A549 (cell line): Measurements from ENCODE around the gene NEK5. TPM values are rescaled to one million over a fixed set of nuclear protein-coding genes. Genes with fewer than 3 reads are reported as not detected.

ENCODE experiments used
- ATAC-seq, 2 experiments: fragments of 200-7000 bp in 1 of 2; fragments of >200 bp in 1 of 2; cut with Nextera tagmentation in 1 of 2; cut with Tn5 transposase in 1 of 2; 3 replicates each; pipeline versions ENCODE4 v1.8.0 to v1.9.1; 2018 to 2020; ENCODE audit warnings: mild to moderate bottlenecking in 1 of 2, moderate library complexity in 1 of 2
- CTCF ChIA-PET: fragments of 300-600 bp; sonication (Branson Sonifier 250); formaldehyde crosslinking; extraction: SDS; loops from one replicate; lab custom pipeline; 2021; ENCODE audit warnings: antibody characterized with exemption, inconsistent platforms; lab: Yijun Ruan, JAX
- POLR2A ChIA-PET: fragments of 350-600 bp; formaldehyde crosslinking; extraction: SDS; loops from one replicate; lab custom pipeline; 2021; ENCODE audit warnings: antibody characterized with exemption, inconsistent platforms; lab: Yijun Ruan, JAX
- DNase-seq, 2 experiments: peaks; one replicate each; pipeline versions ENCODE4 v3.0.0 to v3.0.0-alpha.2; 2011 to 2016; ENCODE audit warnings: low read depth in 1 of 2, low spot score in 1 of 2
- FAIRE-seq: peaks from 2 replicates; lab custom pipeline; 2011; peaks lifted over from hg19 to GRCh38; lab: Jason Lieb, UNC
- H3K27ac ChIP-seq, 2 experiments: fragments of >200 bp; sonication (Bioruptor Twin); formaldehyde crosslinking; 3 replicates each; pipeline ENCODE4 v1.5.1; 2016 to 2017
- H3K4me1 ChIP-seq: fragments of >200 bp; sonication (Bioruptor Twin); formaldehyde crosslinking; 3 replicates; pipeline ENCODE4 v1.6.1; 2016
- H3K4me2 ChIP-seq: fragments of >200 bp; sonication (Bioruptor Twin); formaldehyde crosslinking; 3 replicates; pipeline ENCODE4 v1.6.1; 2016
- H3K4me3 ChIP-seq: fragments of >200 bp; sonication (Bioruptor Twin); formaldehyde crosslinking; 3 replicates; pipeline ENCODE4 v1.5.1; 2016
- H3K9me3 ChIP-seq: fragments of >200 bp; sonication (Bioruptor Twin); formaldehyde crosslinking; 3 replicates; pipeline ENCODE4 v1.6.1; 2016
- CBX2 ChIP-seq: fragments of 200-600 bp; sonication (generic); IDR thresholded peaks from 2 replicates; pipeline ENCODE4 v1.6.1; 2016; ENCODE audit warnings: low read depth, mild to moderate bottlenecking, borderline replicate concordance
- CHD4 ChIP-seq: fragments of 200-600 bp; sonication (generic); IDR thresholded peaks from 2 replicates; pipeline ENCODE4 v1.6.1; 2016; ENCODE audit warnings: antibody characterized with exemption, mild to moderate bottlenecking, borderline replicate concordance
- EHF ChIP-seq: fragments of 250-450 bp; sonication (Bioruptor Pico); IDR thresholded peaks from 2 replicates; pipeline ENCODE4 v1.5.0; 2020; ENCODE audit warnings: mild to moderate bottlenecking
- FOXS1 ChIP-seq: fragments of 250-450 bp; sonication (Bioruptor Pico); IDR thresholded peaks from 2 replicates; pipeline ENCODE4 v1.5.0; 2020; ENCODE audit warnings: mild to moderate bottlenecking, moderate library complexity
- HDAC2 ChIP-seq: fragments of 200-600 bp; sonication (generic); IDR thresholded peaks from 2 replicates; pipeline ENCODE4 v1.6.1; 2016
- HOXA7 ChIP-seq: fragments of 250-450 bp; sonication (Bioruptor Pico); IDR thresholded peaks from 2 replicates; pipeline ENCODE4 v1.5.0; 2020; ENCODE audit warnings: mild to moderate bottlenecking, moderate library complexity
- HOXB13 ChIP-seq: fragments of 250-450 bp; sonication (Bioruptor Pico); IDR thresholded peaks from 2 replicates; pipeline ENCODE4 v1.5.0; 2020; ENCODE audit warnings: low read depth, mild to moderate bottlenecking, moderate library complexity
- HOXB5 ChIP-seq: fragments of 250-450 bp; sonication (Bioruptor Pico); IDR thresholded peaks from 2 replicates; pipeline ENCODE4 v1.5.0; 2020; ENCODE audit warnings: mild to moderate bottlenecking, moderate library complexity
- JUN ChIP-seq, 2 experiments: fragments of >200 bp; sonication (Bioruptor Twin); formaldehyde crosslinking; IDR thresholded peaks; 2 replicates in 1 of 2; 3 replicates in 1 of 2; pipeline ENCODE4 v1.6.1; 2016 to 2017
- KDM5A ChIP-seq: fragments of 200-600 bp; sonication (generic); IDR thresholded peaks from 2 replicates; pipeline ENCODE4 v1.6.1; 2016; ENCODE audit warnings: antibody characterized with exemption, mild to moderate bottlenecking
- MAFK ChIP-seq: fragments of 450-650 bp; IDR thresholded peaks from 2 replicates; pipeline ENCODE4 v1.6.1; 2014; ENCODE audit not compliant: partially characterized antibody
- NPAS2 ChIP-seq: fragments of 250-450 bp; sonication (Bioruptor Pico); IDR thresholded peaks from 2 replicates; pipeline ENCODE4 v1.8.0; 2022; ENCODE audit warnings: mild to moderate bottlenecking, moderate library complexity, borderline replicate concordance
- PHF8 ChIP-seq: fragments of 200-600 bp; sonication (generic); IDR thresholded peaks from 2 replicates; pipeline ENCODE4 v1.6.1; 2016; ENCODE audit warnings: low read depth, mild to moderate bottlenecking, antibody characterized with exemption, moderate library complexity, borderline replicate concordance
- POLR2A ChIP-seq: IDR thresholded peaks from 2 replicates; pipeline ENCODE4 v1.6.1; 2012; ENCODE audit warnings: mild to moderate bottlenecking, low read length
- POLR2AphosphoS2 ChIP-seq: conservative IDR thresholded peaks from 2 replicates; pipeline ENCODE4 v1.6.1; 2012; ENCODE audit warnings: low read length, improper control_type of control experiment, inconsistent platforms
- RARB ChIP-seq: fragments of 250-450 bp; sonication (Bioruptor Pico); IDR thresholded peaks from 2 replicates; pipeline ENCODE4 v1.8.0; 2021; ENCODE audit warnings: mild to moderate bottlenecking, moderate library complexity
- RFX5 ChIP-seq: fragments of 450-650 bp; IDR thresholded peaks from 2 replicates; pipeline ENCODE4 v1.7.1; 2014; ENCODE audit warnings: antibody characterized with exemption, mild to moderate bottlenecking, moderate library complexity
- RNF2 ChIP-seq: fragments of 200-600 bp; sonication (generic); IDR thresholded peaks from 2 replicates; pipeline ENCODE4 v1.6.1; 2016; ENCODE audit warnings: low read depth, mild to moderate bottlenecking, antibody characterized with exemption, moderate library complexity, borderline replicate concordance
- TFCP2L1 ChIP-seq: fragments of 250-450 bp; sonication (Bioruptor Pico); IDR thresholded peaks from 2 replicates; pipeline ENCODE4 v1.5.0; 2021; ENCODE audit warnings: mild to moderate bottlenecking
- TP53 ChIP-seq: fragments of 250-450 bp; sonication (Bioruptor Pico); IDR thresholded peaks from 2 replicates; pipeline ENCODE4 v1.5.0; 2021; ENCODE audit warnings: mild to moderate bottlenecking, moderate library complexity
- WGBS: methylation state at CpG from one replicate; pipeline ENCODE4 v1.1.6; 2017; ENCODE audit errors: missing lambda C conversion rate; 5-methylcytosine and 5-hydroxymethylcytosine counted together
- polyA plus RNA-seq, 4 experiments: library from polyadenylated mRNA; depleted of rRNA in 3 of 4; stranded (reverse); fragments of >200 nt; fragmentation: RNase III in 1 of 4; extraction: RNeasy Plus Mini Kit Qiagen cat#74134 plus additional on column Dnase treatment in 1 of 4; gene quantifications; 2 replicates in 3 of 4; 3 replicates in 1 of 4; pipeline ENCODE4 v1.2.3, GENCODE V29; 2011 to 2017
- TF ChIP-seq, protein P1 (sequence below): fragments of 200-600 bp; sonication (generic); IDR thresholded peaks from 2 replicates; pipeline ENCODE4 v1.6.1; 2016; ENCODE audit warnings: antibody characterized with exemption, mild to moderate bottlenecking, moderate library complexity
- TF ChIP-seq, protein P2 (sequence below): IDR thresholded peaks from 2 replicates; pipeline ENCODE4 v1.6.1; 2012
- TF ChIP-seq, protein P3 (sequence below): fragments of 250-450 bp; sonication (Bioruptor Pico); IDR thresholded peaks from 2 replicates; pipeline ENCODE4 v1.5.0; 2020; ENCODE audit warnings: low read depth, mild to moderate bottlenecking, moderate library complexity
- TF ChIP-seq, protein P4 (sequence below): fragments of 150-350 bp; IDR thresholded peaks from 2 replicates; pipeline ENCODE4 v1.6.1; 2014; ENCODE audit warnings: low read depth, mild to moderate bottlenecking, low read length
- TF ChIP-seq, protein P5 (sequence below): fragments of 450-650 bp; IDR thresholded peaks from 2 replicates; pipeline ENCODE4 v1.6.1; 2014; ENCODE audit warnings: antibody characterized with exemption
- TF ChIP-seq, protein P6 (sequence below): fragments of >200 bp; sonication (Bioruptor Twin); formaldehyde crosslinking; IDR thresholded peaks from 2 replicates; pipeline ENCODE4 v1.6.1; 2016

Gene NEK5
- polyA plus RNA-seq, 2 of the 4 experiments (the other 2 are of a cell fraction) = 0.08 to 0.23 TPM

DNA sequence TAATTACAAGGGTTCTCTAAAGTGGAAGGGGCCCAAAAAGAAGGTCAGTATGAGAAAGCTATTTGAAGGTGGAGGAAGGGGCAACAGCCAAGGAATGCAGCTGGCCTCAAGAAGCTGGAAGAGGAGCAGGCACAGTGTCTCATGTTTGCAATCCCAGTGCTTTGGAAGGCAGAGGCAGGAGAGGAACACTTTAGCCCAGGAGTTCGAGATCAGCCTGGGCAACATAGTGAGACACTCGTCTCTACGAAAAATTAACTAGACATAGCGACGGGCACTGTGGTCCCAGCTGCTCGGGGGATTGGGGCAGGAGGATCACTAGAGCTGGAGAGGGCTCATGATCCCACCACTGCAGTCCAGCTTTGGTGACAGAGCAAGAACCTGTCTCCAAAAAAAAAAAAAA, 31.2 kb upstream of the NEK5 start (continued):
- TF ChIP-seq TP53 (CRISPR knock-in tag) (no peak), HOXA7 (CRISPR knock-in tag) (no peak), RARB (CRISPR knock-in tag) (no peak), TFCP2L1 (CRISPR knock-in tag) (no peak), RFX5 (no peak)
- TF ChIP-seq, protein P1, sequence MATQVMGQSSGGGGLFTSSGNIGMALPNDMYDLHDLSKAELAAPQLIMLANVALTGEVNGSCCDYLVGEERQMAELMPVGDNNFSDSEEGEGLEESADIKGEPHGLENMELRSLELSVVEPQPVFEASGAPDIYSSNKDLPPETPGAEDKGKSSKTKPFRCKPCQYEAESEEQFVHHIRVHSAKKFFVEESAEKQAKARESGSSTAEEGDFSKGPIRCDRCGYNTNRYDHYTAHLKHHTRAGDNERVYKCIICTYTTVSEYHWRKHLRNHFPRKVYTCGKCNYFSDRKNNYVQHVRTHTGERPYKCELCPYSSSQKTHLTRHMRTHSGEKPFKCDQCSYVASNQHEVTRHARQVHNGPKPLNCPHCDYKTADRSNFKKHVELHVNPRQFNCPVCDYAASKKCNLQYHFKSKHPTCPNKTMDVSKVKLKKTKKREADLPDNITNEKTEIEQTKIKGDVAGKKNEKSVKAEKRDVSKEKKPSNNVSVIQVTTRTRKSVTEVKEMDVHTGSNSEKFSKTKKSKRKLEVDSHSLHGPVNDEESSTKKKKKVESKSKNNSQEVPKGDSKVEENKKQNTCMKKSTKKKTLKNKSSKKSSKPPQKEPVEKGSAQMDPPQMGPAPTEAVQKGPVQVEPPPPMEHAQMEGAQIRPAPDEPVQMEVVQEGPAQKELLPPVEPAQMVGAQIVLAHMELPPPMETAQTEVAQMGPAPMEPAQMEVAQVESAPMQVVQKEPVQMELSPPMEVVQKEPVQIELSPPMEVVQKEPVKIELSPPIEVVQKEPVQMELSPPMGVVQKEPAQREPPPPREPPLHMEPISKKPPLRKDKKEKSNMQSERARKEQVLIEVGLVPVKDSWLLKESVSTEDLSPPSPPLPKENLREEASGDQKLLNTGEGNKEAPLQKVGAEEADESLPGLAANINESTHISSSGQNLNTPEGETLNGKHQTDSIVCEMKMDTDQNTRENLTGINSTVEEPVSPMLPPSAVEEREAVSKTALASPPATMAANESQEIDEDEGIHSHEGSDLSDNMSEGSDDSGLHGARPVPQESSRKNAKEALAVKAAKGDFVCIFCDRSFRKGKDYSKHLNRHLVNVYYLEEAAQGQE = no peak

DNA sequence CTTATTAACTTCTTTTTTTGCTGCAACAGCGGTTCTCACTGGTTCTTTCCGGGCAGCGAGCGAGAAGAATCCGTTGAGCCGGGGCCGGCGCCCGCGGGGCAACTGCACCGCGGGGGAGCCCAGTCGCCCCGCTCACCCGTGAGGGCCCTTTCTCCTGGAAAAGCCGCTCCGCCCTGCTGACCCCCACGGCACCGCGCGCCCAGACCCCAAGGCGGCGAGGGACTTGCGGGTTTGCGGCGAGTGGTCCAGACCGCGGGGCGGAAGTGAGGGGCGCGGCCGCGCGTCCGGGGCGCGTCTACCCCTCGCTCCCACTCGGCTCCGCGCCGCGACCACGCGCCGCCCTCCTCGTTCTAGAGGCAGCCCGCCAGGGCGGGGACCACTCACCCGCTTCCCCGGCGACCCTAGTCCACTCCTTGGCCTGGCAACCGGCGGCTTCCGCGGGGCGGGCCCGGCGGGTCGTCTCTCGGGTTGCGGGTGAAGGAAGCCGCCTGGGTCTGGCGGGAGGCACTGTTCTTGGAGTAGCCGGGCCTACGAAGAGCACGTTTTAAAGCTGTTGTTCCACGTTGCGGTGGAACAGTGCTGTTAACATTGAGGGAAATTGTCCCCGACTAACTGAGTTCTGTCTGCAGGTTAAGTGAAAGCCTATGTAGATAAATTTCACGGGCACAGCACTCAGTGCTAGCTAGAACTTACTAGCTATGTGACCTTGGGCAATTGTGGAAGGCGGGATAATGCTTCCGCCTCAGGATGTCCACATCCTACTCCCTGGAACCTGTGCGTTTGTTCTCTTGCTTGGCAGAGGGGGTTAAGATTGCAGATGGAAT, 30.5 kb upstream of the NEK5 start, which contains the start of gene NEK3:
TSS of gene NEK3 (minus strand) at position 439 of the 824 bp plus-strand sequence. CDS start 3,406 bp downstream, outside the sequence.
- no peak for FAIRE-seq
- Histone ChIP-seq H3K9me3 (no peaks in the 10 kb centered on the region), H3K27ac (peak within 1 kb of the TSS; percentile 74 to 99), H3K4me3 (peak within 1 kb of the TSS; percentile 66), H3K4me2 (peak within 1 kb of the TSS; percentile 79), H3K4me1 (peaks cover 5% of the 10 kb centered on the region; the same call in 2 of the 3 replicates)
- 32% methylated on average over 10 of the region's 74 CpGs for WGBS
- peak; percentile 42 to 75 for DNase-seq
- ChIA-PET CTCF (interaction anchor here (0.5 to 0.9 kb wide), 3 partner anchors 43 to 301 kb away, joined by 3 read pairs; no protein-coding TSS in a partner anchor), POLR2A (interaction anchor here (0.6 kb wide), 1 partner anchor 357 kb away, joined by 3 read pairs; no protein-coding TSS in a partner anchor)
- ATAC-seq = peak; percentile 96 to 97
- TF ChIP-seq, protein P2, sequence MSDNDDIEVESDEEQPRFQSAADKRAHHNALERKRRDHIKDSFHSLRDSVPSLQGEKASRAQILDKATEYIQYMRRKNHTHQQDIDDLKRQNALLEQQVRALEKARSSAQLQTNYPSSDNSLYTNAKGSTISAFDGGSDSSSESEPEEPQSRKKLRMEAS = peak; percentile 98
- TF ChIP-seq PHF8 (peak; percentile 59; the same call in 1 of the 2 replicates), MAFK (peak; percentile 56), FOXS1 (0 out of 2 replicates have a peak, but pooled peaks have one; percentile 41), HOXB5 (CRISPR knock-in tag) (no peak; the same call in 1 of the 2 replicates), TP53 (CRISPR knock-in tag) (no peak), JUN (IDR thresholded peaks at IDR 0.05) (peak in 1 of 2 experiments; percentile 37; a peak in 1 of 5 replicates), RARB (CRISPR knock-in tag) (no peak), RNF2 (peak; percentile 79), NPAS2 (no peak), CHD4 (no peak), POLR2A (peak; percentile 29), EHF (CRISPR knock-in tag) (0 out of 2 replicates have a peak, but pooled peaks have one; percentile 51), POLR2AphosphoS2 (no peak), HDAC2 (no peak), KDM5A (no peak), CBX2 (no peak), HOXB13 (CRISPR knock-in tag) (peak; percentile 83; the same call in 1 of the 2 replicates)
- TF ChIP-seq, protein P1 = no peak
- TF ChIP-seq, protein P3, sequence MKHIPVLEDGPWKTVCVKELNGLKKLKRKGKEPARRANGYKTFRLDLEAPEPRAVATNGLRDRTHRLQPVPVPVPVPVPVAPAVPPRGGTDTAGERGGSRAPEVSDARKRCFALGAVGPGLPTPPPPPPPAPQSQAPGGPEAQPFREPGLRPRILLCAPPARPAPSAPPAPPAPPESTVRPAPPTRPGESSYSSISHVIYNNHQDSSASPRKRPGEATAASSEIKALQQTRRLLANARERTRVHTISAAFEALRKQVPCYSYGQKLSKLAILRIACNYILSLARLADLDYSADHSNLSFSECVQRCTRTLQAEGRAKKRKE (CRISPR knock-in tag) = peak; percentile 80
- TF ChIP-seq, protein P4, sequence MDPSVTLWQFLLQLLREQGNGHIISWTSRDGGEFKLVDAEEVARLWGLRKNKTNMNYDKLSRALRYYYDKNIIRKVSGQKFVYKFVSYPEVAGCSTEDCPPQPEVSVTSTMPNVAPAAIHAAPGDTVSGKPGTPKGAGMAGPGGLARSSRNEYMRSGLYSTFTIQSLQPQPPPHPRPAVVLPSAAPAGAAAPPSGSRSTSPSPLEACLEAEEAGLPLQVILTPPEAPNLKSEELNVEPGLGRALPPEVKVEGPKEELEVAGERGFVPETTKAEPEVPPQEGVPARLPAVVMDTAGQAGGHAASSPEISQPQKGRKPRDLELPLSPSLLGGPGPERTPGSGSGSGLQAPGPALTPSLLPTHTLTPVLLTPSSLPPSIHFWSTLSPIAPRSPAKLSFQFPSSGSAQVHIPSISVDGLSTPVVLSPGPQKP = no peak
- TF ChIP-seq, protein P5, sequence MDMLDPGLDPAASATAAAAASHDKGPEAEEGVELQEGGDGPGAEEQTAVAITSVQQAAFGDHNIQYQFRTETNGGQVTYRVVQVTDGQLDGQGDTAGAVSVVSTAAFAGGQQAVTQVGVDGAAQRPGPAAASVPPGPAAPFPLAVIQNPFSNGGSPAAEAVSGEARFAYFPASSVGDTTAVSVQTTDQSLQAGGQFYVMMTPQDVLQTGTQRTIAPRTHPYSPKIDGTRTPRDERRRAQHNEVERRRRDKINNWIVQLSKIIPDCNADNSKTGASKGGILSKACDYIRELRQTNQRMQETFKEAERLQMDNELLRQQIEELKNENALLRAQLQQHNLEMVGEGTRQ = no peak
- TF ChIP-seq, protein P6, sequence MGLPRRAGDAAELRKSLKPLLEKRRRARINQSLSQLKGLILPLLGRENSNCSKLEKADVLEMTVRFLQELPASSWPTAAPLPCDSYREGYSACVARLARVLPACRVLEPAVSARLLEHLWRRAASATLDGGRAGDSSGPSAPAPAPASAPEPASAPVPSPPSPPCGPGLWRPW = no peak
